GM12875 (cell line): ENCODE results near the gene KCNMA1.

Experiments
- H3K4me3 ChIP-seq: one replicate; pipeline ENCODE4 v1.5.1; 2011; ENCODE audit warnings: low read depth, low read length, control low read depth
- TF ChIP-seq, protein P1 (sequence below): IDR thresholded peaks from 2 replicates; pipeline ENCODE4 v1.5.1; 2011; ENCODE audit warnings: low read depth, mild to moderate bottlenecking, control low read depth, inconsistent platforms, low read length, moderate library complexity, borderline replicate concordance; ENCODE audit not compliant: insufficient read depth

Gene KCNMA1

GRCh38 chr10:77289790-77290189, 347.8 kb downstream of the KCNMA1 start:
- TF ChIP-seq, protein P1, sequence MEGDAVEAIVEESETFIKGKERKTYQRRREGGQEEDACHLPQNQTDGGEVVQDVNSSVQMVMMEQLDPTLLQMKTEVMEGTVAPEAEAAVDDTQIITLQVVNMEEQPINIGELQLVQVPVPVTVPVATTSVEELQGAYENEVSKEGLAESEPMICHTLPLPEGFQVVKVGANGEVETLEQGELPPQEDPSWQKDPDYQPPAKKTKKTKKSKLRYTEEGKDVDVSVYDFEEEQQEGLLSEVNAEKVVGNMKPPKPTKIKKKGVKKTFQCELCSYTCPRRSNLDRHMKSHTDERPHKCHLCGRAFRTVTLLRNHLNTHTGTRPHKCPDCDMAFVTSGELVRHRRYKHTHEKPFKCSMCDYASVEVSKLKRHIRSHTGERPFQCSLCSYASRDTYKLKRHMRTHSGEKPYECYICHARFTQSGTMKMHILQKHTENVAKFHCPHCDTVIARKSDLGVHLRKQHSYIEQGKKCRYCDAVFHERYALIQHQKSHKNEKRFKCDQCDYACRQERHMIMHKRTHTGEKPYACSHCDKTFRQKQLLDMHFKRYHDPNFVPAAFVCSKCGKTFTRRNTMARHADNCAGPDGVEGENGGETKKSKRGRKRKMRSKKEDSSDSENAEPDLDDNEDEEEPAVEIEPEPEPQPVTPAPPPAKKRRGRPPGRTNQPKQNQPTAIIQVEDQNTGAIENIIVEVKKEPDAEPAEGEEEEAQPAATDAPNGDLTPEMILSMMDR: no peak
- H3K4me3 ChIP-seq: no peak overlapping the region

- TF ChIP-seq, protein P1: no peak
- no peak overlapping the region for H3K4me3 ChIP-seq
Observed at GRCh38 chr10:77289027-77289501, 348.5 kb downstream of the KCNMA1 start.

DNA sequence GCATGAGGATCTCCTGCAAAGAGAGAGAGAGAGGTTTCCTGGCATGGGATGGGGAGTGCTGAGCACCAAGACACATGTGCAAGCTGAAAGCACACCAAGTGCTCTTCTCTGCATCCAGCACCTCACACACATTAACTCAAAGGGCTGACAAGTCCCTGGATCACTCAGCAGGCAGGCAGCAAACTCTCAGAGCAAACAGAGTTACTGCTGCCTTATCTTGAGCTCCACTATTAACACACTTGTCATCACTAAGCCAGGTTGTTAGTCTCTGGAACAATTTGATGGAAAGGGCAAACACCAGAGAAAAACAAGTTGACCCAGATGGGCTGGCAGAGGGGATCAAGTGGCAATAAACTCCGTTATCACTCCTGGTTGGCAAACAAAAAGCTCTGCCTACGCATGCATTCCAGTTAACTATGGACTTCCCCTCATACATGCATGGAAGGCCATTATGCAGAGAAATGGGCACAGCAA, 349.9 kb downstream of the KCNMA1 start:
- TF ChIP-seq, protein P1: no peak
- H3K4me3 ChIP-seq: no peak overlapping the region

GRCh38 chr10:77286531-77287508, 350.8 kb downstream of the KCNMA1 start:
- TF ChIP-seq, protein P1: no peak
- H3K4me3 ChIP-seq: no peak overlapping the region

DNA sequence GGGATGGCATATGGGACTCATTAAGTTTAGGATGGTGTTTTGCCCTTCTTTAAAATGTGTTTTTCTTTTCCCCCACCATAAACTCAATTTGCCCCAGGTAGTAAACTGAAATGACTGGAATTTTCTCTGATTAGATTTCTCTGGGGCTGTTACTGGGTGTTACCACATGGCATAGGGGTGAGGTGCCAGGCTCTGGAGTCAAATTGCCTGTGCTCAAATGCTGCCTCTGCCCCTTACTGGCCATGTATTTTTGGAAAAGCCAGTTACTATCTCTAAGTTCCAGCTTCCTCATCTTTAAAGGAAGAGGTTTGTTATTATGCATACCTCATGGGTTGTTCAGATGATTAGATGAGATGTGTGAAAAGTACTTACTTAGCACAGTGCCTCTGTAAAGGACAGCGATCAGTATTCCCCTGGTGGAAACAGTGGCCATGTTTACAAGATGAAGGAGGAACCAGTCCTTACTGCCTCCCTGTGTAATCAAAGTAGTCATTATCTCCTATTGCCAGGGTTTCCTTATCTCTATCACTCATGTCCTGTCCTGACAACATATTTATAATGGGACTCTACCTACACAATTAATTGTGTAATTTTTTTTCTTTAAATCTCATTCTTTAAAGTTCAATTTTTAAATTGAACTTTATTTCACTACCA, 352.0 kb downstream of the KCNMA1 start:
- H3K4me3 ChIP-seq: no peak overlapping the region
- TF ChIP-seq, protein P1: no peak

DNA sequence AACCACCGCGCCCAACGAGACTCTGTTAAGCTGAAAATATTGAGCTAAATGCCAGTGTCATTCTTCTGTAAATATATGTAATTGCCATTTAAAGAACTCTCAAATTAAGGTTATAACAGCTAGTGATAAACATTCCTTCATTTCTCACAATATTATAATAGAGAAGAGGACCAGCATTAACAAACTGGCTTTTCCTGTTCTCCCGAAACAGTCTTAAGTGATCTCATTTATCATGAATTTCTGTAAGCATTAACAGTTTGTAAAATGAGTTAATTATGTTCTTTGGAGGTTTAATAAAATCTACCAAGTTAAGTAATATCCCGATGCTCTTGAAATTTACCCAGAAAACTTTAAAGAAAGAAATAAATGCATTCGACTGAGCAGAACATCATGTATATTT, 352.8 kb downstream of the KCNMA1 start:
- H3K4me3 ChIP-seq: no peak overlapping the region
- TF ChIP-seq, protein P1: no peak
